Raji (cell line): Measurements from ENCODE around the gene CAMSAP3.

ENCODE experiments used
- POLR2A ChIP-seq: IDR thresholded peaks from 2 replicates; pipeline ENCODE4 v1.6.1; 2011; ENCODE audit warnings: low read depth, low read length, control low read depth; ENCODE audit not compliant: insufficient read depth

The CAMSAP3 gene

GRCh38 chr19:7561325-7561724, 34.3 kb upstream of the CAMSAP3 start:
- no peak for TF ChIP-seq POLR2A

- no peak for TF ChIP-seq POLR2A
Measured at GRCh38 chr19:7562646-7563393, 32.8 kb upstream of the CAMSAP3 start.

DNA sequence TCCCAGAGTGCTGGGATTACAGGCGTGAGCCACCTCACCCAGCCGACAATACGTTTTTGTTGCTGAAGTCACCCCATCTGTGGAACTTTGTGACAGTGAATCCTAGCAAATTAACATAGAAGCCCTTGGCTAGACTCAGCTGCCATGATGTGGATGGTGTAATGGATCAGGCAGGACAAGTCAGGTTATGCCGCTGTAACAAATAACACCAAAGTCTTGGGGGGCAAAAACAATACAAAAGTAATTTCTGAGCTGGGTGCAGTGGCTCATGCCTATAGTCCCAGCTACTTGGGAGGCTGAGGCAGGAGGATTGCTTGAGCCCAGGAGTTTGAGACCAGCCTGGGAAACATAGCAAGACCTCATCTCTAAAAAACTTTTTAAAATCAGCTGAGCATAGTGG, 30.8 kb upstream of the CAMSAP3 start:
- no peak for TF ChIP-seq POLR2A

DNA sequence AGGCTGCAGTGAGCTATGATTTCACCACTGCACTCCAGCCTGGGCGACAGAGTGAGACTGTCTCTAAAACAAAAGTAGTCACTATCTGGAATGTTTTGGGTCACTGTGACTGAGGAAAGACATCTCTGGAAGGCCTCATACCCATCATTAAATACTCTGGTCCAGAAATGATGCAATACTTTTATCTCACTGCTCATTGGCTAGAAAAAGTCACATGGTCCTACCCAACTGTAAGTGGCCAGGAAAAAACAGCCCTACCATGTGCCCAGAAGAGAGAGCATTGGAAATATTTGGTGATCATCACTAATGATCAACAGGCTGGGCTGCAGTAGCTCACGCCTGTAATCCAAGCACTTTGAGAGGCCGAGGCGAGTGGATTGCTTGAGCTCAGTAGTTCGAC, 30.3 kb upstream of the CAMSAP3 start:
- no peak for TF ChIP-seq POLR2A

GRCh38 chr19:7570761-7571160, 24.9 kb upstream of the CAMSAP3 start:
- no peak for TF ChIP-seq POLR2A

DNA sequence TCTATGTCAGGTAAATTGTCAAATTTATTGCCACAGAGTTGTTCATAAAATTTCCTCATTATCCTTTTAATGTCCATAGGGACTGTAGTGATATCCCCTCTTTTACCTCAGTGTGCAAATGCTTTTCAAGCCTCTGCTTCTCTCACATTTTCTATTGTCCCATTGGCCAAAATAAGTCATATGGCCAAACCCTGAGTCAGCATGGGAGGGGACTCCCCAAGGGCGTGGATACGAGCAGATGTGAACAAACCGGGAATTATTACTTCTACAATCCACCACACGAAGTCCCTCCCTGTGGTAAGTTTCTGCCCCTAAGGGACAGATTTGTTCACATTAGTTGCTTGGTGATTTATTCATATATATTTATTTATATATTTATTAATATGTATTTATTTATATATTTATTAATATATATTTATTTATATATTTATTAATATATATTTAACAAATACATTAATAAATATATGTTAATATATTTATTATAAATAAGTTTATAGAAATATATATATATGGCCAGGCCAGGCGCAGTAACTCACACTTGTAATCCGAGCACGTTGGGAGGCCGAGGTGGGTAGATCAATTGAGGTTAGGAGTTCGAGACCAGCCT, 20.1 kb upstream of the CAMSAP3 start:
- TF ChIP-seq POLR2A = no peak

GRCh38 chr19:7578127-7578526, 17.5 kb upstream of the CAMSAP3 start:
- TF ChIP-seq POLR2A = no peak

DNA sequence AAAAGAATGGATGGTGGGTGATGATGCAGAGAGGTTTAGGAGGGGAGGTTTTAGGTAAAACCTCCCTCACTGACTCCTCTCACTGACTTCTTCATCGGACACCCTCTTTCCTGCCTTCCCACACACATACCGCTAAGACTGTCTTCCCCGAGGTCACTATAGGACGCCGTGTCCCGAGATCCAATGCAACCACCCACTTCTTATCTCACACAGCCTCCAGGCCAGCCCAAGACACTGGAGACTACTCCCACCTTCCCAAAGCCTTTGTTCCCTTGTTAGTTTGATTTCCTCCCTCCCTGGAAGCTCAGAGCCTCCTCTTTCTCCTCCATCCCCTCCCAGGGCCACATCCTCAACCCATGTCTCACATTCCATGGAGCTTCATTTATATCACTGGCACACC, 16.5 kb upstream of the CAMSAP3 start:
- no peak for TF ChIP-seq POLR2A

DNA sequence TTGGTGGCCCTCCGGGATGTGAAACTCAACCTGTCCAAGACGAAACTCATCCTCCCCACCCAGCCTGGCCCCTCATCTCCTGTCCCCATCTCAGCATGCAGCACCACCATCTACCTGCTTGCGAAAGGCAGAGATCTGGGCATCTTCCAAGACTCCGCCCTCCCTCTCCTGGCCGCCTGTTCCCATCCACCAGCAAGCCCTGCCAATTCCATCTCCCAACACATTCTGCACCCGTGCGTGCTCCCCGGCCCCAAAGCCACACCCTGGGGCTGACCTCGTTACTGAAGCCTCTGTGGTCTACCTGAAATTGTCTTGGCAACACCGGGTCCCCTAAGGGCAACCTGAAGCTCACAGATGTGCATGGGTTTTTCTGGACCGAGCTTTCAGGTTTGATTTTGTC, 13.2 kb upstream of the CAMSAP3 start:
- no peak for TF ChIP-seq POLR2A

DNA sequence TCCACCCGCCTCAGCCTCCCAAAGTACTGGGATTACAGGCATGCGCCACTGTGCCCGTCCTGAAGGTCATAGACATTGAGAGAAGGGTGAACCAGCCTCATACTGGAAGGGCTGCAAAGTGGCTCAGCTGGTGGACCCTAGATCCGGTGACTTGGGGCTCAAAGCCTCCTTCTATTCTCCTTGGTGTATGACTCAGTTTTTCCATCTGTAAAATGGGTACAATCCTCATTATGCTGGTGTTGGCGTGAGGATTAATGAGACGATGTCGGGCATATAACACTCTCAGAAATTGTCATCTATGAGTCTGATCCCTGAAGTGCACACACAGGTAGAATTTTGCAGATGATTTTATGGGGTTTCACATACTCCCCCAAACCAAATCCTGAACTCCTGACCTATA, 5.8 kb upstream of the CAMSAP3 start:
- no peak for TF ChIP-seq POLR2A

DNA sequence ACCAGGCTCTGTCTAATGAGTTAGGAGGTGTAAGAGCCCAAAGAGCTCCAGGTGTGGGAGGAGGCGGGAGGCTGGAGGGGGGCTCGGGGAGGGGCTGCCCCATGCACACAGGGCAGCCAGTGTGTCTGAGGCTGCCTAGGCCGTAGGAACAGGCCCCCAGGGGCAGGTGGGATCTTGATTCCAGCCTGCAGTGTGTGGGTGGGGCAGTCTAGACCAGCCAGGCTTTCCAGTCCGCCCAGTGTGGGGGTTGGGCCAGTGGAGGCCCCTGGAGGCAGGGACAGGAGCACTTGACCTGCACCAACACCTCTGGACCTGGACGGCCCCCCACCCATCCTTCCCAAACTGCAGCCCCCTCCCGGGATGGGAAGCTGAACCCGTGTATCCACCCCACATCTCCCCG, 5.4 kb upstream of the CAMSAP3 start:
- TF ChIP-seq POLR2A = no peak

DNA sequence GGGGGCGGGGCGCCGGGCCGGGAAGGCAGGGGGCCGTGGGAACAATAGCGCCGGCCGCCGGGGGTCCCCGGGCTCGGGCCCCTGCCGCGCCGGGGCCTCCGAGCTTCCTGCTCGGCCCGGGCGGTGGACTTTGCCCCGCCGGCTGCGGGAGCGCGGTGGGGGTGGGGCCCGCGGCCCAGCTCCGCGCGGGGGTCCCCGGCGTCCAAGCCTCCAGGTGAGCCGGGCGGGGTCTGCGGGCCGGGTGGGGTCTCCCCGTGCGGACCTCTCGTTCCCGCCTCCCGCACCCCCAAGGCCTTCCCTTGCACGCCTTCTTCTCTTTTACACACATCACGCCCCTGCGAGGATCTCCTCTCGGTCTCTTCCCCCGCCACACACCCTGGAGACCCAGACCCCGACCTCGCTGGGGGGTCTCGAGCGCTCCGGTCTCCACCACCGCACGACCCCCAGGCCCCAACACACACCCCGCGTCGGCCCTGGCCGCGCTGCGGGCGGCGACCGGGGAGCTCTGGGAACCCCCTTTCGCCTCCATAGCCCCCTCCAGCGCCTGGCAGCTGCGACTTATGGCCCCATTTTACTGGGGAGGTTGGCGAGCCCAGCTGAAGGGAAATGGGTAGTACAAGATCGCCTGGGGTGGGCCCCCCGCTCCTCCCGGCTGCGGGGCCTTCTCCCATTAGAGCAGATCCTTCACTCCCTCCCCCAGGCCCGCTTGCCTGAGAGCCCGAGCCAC, 711 bp downstream of the CAMSAP3 start:
- no peak for TF ChIP-seq POLR2A

DNA sequence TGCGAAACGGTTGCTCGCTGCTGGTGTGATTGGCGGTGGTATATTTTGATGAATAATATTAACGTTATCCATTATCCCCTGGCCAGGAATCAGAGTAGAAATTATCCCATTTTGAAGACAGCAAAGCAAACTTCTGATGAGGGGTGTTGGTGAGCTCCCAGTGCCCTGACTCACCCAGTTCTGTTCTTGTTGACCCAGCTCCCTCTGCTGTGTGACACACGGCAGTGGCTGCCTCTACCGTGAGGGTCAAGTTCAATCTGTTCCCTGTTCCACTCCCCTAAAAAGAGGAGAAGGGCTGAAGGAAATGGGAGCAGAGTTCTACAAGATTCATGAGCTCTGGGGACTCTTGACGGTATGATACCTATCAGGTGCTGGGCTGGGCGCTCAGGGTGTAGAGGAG, 2.0 kb downstream of the CAMSAP3 start:
- TF ChIP-seq POLR2A = no peak

DNA sequence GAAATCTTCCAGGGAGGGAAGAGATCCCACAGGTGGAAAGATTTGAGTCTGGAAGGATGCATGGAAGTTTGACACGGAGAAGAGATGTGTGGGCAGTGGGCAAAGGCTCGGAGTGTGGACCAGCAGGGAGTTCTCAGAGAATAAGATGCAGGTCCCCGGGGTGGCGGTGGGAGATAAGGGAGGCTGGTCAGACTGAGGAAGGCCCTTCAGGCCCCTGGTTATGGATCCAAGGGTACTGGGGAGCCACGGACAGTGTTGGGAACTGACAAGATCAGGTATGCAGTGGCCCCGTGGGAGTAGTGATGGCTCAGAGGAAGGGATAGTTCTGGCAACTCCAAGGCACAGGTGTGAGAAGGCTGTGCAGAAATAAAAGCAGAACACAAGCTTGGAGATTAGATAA, 2.5 kb downstream of the CAMSAP3 start:
- TF ChIP-seq POLR2A = no peak

GRCh38 chr19:7600721-7601120, 5.1 kb downstream of the CAMSAP3 start:
- TF ChIP-seq POLR2A = no peak

DNA sequence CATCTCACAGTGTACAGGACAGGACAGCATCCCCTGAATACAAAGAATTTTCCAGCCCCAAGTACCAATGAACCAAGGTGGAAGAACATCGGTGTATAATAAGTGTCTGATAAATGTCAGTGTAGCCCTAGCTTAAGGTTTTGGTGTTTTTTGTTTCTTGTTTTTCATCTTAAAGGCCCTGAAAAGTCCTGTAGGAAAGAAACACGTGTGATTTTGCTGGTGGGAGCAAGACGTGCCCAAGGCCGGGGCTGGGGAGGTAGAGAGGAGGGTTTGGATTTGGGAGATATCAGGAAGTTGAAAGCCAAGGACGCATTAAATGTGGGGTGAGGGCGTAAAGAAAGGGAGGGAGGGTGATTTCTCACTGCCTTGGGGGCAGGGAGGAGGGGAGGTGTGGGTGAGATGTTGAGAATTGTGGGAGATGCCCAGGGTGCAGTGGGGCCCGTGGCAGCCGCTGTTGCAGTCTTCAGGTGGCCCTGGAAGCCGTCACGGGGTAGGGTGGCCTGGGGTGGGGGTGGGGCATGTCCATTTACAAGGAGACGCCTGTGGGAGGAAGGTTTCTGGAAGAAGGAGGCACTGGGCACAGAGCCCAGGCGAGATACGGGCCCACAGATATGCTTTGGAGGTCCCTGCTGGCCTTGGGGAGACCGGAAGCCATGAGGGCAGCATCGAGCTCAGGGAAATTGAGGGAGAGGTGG, 6.7 kb downstream of the CAMSAP3 start:
- no peak for TF ChIP-seq POLR2A
